ENCODE results near the gene ANKRD52. TPM values are rescaled to one million over a fixed set of nuclear protein-coding genes. Genes with fewer than 3 reads are reported as not detected.

ANKRD52 gene
- total RNA-seq, 1 donor from 2014 or later = 49.1 TPM

DNA sequence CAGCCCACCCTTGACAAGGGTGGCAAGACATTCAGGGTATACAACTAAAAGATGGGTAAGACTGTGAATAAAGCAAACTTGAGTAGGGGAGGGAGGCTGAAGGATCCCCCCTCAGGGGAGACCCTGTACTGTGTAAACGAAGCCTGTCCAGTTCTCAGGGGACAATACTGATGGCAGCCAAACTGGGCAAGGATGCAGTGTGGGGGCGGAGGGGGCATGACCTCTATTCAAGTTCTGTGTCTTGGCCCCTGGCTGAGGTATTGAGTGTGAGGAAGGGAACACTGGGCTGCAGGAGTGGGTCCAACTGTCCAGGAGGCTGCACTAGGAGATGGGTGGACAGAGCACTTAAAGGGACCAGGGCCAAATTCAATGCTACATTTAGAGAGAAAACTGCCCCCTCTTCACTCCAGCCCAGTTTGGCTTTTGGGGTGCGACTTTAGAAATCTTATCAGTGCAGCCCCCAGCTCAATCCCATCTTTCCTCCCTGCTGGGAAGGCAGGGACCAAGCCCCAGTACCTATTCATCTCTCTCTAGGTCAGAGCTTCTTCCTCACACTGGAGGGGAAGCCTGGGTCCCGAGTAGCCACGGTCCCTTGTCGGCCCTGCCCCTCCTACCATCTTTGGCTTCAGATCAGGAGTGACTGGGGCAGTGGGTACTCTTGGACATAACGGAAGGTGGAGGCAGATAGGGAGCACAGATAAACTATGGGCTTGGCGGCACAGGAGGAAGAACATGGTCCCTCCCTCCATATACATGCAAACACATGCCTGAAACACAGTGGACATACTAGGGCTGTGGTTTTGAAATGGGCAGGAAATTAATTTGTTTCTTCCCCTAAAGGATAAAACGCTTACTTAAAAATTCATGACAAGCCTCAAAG lies 16.5 kb downstream of the ANKRD52 start:
- DNase-seq = no peak
- Mint-ChIP-seq H3K27me3 (ENCODE audit: unreplicated experiment) (peaks cover 2% of the 10 kb centered on the region), H3K9me3 (ENCODE audit: unreplicated experiment) (peaks cover 1% of the 10 kb centered on the region), H3K4me3 (ENCODE audit: unreplicated experiment) (no peak overlapping the region), H3K27ac (ENCODE audit: unreplicated experiment) (no peak overlapping the region), H3K36me3 (ENCODE audit: unreplicated experiment) (no peaks in the 10 kb centered on the region), H3K4me1 (ENCODE audit: low read depth, unreplicated experiment) (no peaks in the 10 kb centered on the region)
- TF ChIP-seq, protein P1, sequence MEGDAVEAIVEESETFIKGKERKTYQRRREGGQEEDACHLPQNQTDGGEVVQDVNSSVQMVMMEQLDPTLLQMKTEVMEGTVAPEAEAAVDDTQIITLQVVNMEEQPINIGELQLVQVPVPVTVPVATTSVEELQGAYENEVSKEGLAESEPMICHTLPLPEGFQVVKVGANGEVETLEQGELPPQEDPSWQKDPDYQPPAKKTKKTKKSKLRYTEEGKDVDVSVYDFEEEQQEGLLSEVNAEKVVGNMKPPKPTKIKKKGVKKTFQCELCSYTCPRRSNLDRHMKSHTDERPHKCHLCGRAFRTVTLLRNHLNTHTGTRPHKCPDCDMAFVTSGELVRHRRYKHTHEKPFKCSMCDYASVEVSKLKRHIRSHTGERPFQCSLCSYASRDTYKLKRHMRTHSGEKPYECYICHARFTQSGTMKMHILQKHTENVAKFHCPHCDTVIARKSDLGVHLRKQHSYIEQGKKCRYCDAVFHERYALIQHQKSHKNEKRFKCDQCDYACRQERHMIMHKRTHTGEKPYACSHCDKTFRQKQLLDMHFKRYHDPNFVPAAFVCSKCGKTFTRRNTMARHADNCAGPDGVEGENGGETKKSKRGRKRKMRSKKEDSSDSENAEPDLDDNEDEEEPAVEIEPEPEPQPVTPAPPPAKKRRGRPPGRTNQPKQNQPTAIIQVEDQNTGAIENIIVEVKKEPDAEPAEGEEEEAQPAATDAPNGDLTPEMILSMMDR (IDR thresholded peaks at IDR 0.05; ENCODE audit: partially characterized antibody, unreplicated experiment) = no peak

DNA sequence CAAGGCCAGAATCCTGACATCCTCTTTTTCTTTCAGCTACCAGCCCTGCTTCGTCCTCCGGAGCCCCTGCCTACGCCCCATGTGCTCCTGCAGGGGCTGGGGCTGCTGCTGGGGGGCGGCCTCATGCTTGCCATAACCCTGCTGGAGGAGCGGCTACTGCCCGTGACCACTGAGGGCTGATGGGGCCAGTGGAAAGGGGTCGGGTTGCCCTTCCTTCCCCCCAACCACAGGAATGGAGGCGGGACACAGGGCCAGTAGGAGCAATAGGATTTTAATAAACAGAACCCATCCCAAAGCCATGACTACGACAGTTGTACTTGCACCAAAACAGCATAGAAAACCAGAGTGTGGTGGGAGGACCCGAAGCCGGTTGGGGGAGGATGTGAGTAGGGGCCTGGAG lies 20.6 kb downstream of the ANKRD52 start:
- H3K4me3 Mint-ChIP-seq (ENCODE audit: unreplicated experiment) = no peak overlapping the region
- no peak overlapping the region for H3K27ac Mint-ChIP-seq (ENCODE audit: unreplicated experiment)
- no peak for DNase-seq
- peaks cover 1% of the 10 kb centered on the region for H3K9me3 Mint-ChIP-seq (ENCODE audit: unreplicated experiment)
- TF ChIP-seq, protein P1 (IDR thresholded peaks at IDR 0.05; ENCODE audit: partially characterized antibody, unreplicated experiment) = no peak
- no peaks in the 10 kb centered on the region for H3K36me3 Mint-ChIP-seq (ENCODE audit: unreplicated experiment)
- no peaks in the 10 kb centered on the region for H3K4me1 Mint-ChIP-seq (ENCODE audit: low read depth, unreplicated experiment)
- H3K27me3 Mint-ChIP-seq (ENCODE audit: unreplicated experiment) = no peaks in the 10 kb centered on the region

DNA sequence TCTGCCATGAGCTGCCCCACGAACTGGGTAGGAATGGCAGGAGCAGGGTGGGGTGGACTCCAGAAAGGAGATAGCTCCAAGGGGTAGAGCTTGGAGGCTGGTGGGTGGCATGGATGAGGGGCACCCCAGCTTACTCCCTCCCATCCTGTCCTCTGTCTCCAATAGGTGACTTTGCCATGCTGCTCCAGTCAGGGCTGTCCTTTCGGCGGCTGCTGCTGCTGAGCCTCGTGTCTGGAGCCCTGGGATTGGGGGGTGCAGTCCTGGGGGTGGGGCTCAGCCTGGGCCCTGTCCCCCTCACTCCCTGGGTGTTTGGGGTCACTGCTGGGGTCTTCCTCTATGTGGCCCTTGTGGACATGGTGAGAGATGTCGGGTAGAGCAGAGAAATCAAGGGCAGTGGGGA lies 21.2 kb downstream of the ANKRD52 start:
- no peaks in the 10 kb centered on the region for H3K36me3 Mint-ChIP-seq (ENCODE audit: unreplicated experiment)
- no peaks in the 10 kb centered on the region for H3K4me1 Mint-ChIP-seq (ENCODE audit: low read depth, unreplicated experiment)
- no peaks in the 10 kb centered on the region for H3K27me3 Mint-ChIP-seq (ENCODE audit: unreplicated experiment)
- TF ChIP-seq, protein P1 (IDR thresholded peaks at IDR 0.05; ENCODE audit: partially characterized antibody, unreplicated experiment) = no peak
- H3K27ac Mint-ChIP-seq (ENCODE audit: unreplicated experiment) = no peak overlapping the region
- H3K9me3 Mint-ChIP-seq (ENCODE audit: unreplicated experiment) = peaks cover 1% of the 10 kb centered on the region
- DNase-seq = no peak
- no peak overlapping the region for H3K4me3 Mint-ChIP-seq (ENCODE audit: unreplicated experiment)

DNA sequence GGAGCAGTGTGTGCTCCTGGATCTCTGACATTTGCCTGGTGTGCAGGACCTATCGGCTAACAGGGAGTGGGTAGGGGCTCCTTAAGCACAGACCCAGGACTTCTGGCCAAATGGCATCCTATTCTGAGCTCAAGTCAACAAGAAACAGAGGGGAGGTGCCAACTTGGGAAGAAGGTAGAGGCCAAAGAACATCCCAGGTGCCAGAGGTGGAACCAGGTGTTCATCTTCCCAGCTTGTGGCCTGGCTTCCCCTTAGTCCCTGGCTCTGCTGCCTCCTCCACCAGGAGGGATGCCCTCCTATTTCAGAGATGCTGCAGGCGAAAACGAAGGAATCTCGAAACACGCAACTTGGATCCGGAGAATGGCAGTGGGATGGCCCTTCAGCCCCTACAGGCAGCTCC lies 22.1 kb downstream of the ANKRD52 start:
- no peaks in the 10 kb centered on the region for H3K27me3 Mint-ChIP-seq (ENCODE audit: unreplicated experiment)
- no peak overlapping the region for H3K27ac Mint-ChIP-seq (ENCODE audit: unreplicated experiment)
- TF ChIP-seq, protein P1 (IDR thresholded peaks at IDR 0.05; ENCODE audit: partially characterized antibody, unreplicated experiment) = no peak
- H3K4me1 Mint-ChIP-seq (ENCODE audit: low read depth, unreplicated experiment) = no peaks in the 10 kb centered on the region
- no peaks in the 10 kb centered on the region for H3K36me3 Mint-ChIP-seq (ENCODE audit: unreplicated experiment)
- no peak overlapping the region for H3K4me3 Mint-ChIP-seq (ENCODE audit: unreplicated experiment)
- H3K9me3 Mint-ChIP-seq (ENCODE audit: unreplicated experiment) = peaks cover 1% of the 10 kb centered on the region
- DNase-seq = no peak

DNA sequence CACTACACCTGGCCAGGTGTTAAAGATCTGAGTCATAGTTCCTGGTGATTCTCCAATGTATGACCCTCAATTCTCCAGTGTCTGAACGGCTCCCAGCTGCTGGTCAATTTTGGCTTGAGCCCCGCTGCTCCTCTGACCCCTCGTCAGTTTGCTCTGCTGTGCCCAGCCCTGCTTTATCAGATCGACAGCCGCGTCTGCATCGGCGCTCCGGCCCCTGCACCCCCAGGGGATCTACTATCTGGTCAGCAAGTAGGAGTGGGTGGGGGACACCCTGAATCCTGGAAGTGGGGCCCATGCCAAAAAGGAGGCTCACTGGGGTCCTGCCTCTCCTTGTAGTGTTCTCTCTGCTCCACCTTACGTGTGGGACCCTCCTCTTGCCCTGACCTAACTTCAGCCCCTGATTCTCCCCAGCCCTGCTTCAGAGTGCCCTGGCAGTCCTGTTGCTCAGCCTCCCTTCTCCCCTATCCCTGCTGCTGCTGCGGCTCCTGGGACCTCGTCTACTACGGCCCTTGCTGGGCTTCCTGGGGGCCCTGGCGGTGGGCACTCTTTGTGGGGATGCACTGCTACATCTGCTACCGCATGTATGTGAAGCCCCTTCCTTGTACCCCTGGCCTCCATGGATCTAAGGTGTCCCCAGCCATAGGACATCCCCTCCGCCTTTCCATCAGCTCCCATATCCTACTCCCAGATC lies 23.3 kb downstream of the ANKRD52 start:
- H3K9me3 Mint-ChIP-seq (ENCODE audit: unreplicated experiment) = peaks cover 1% of the 10 kb centered on the region
- H3K4me3 Mint-ChIP-seq (ENCODE audit: unreplicated experiment) = no peak overlapping the region
- TF ChIP-seq, protein P1 (IDR thresholded peaks at IDR 0.05; ENCODE audit: partially characterized antibody, unreplicated experiment) = no peak
- no peaks in the 10 kb centered on the region for H3K27me3 Mint-ChIP-seq (ENCODE audit: unreplicated experiment)
- no peaks in the 10 kb centered on the region for H3K4me1 Mint-ChIP-seq (ENCODE audit: low read depth, unreplicated experiment)
- H3K27ac Mint-ChIP-seq (ENCODE audit: unreplicated experiment) = peak overlapping the region; percentile 18
- no peaks in the 10 kb centered on the region for H3K36me3 Mint-ChIP-seq (ENCODE audit: unreplicated experiment)
- no peak for DNase-seq

Measured in glutamatergic neuron (in vitro differentiated cells).